ENCODE data around the gene JOSD1.

Gene JOSD1

GRCh38 chr22:38737302-38738060 lies 36.7 kb upstream of the JOSD1 start:
- no peak for DNase-seq

GRCh38 chr22:38736257-38736570 lies 35.5 kb upstream of the JOSD1 start:
- no peak for DNase-seq
- TF ChIP-seq GATA1 (IDR thresholded peaks at IDR 0.05; ENCODE audit: low read depth, low read length), result no peak
- TF ChIP-seq POLR2A (IDR thresholded peaks at IDR 0.05; ENCODE audit: low read length), result no peak

More at GRCh38 chr22:38737302-38738060, 36.7 kb upstream of the JOSD1 start:
- TF ChIP-seq GATA1 (IDR thresholded peaks at IDR 0.05; ENCODE audit: low read depth, low read length) (no peak), POLR2A (IDR thresholded peaks at IDR 0.05; ENCODE audit: low read length) (no peak)

- DNase-seq, result no peak
- TF ChIP-seq POLR2A (IDR thresholded peaks at IDR 0.05; ENCODE audit: low read length) (no peak), GATA1 (IDR thresholded peaks at IDR 0.05; ENCODE audit: low read depth, low read length) (no peak)
Observed at GRCh38 chr22:38735465-38736256, 34.9 kb upstream of the JOSD1 start.

- TF ChIP-seq POLR2A (IDR thresholded peaks at IDR 0.05; ENCODE audit: low read length) (no peak), GATA1 (IDR thresholded peaks at IDR 0.05; ENCODE audit: low read depth, low read length) (no peak)
- DNase-seq, result no peak
Observed at GRCh38 chr22:38735126-38735464, 34.4 kb upstream of the JOSD1 start.

GRCh38 chr22:38734421-38735100 lies 33.8 kb upstream of the JOSD1 start:
- DNase-seq, result no peak
- TF ChIP-seq POLR2A (IDR thresholded peaks at IDR 0.05; ENCODE audit: low read length) (no peak), GATA1 (IDR thresholded peaks at IDR 0.05; ENCODE audit: low read depth, low read length) (no peak)

- DNase-seq, result no peak
- no peak for TF ChIP-seq GATA1 (IDR thresholded peaks at IDR 0.05; ENCODE audit: low read depth, low read length)
- peak; percentile 6 for TF ChIP-seq POLR2A (IDR thresholded peaks at IDR 0.05; ENCODE audit: low read length)
Observed at GRCh38 chr22:38733724-38734381, 33.1 kb upstream of the JOSD1 start.

- peak; percentile 48 to 74 for DNase-seq
- TF ChIP-seq GATA1 (IDR thresholded peaks at IDR 0.05; ENCODE audit: low read depth, low read length) (no peak), POLR2A (IDR thresholded peaks at IDR 0.05; ENCODE audit: low read length) (peak; percentile 17)
Observed at GRCh38 chr22:38733329-38733723, 32.6 kb upstream of the JOSD1 start.

- DNase-seq, result no peak
- TF ChIP-seq GATA1 (IDR thresholded peaks at IDR 0.05; ENCODE audit: low read depth, low read length) (no peak), POLR2A (IDR thresholded peaks at IDR 0.05; ENCODE audit: low read length) (no peak)
Observed at GRCh38 chr22:38732251-38732815, 31.6 kb upstream of the JOSD1 start.

- no peak for TF ChIP-seq GATA1 (IDR thresholded peaks at IDR 0.05; ENCODE audit: low read depth, low read length)
- no peak for TF ChIP-seq POLR2A (IDR thresholded peaks at IDR 0.05; ENCODE audit: low read length)
- DNase-seq, result no peak
Observed at GRCh38 chr22:38731703-38732161, 31.0 kb upstream of the JOSD1 start.

- no peak for DNase-seq
- no peak for TF ChIP-seq POLR2A (IDR thresholded peaks at IDR 0.05; ENCODE audit: low read length)
- TF ChIP-seq GATA1 (IDR thresholded peaks at IDR 0.05; ENCODE audit: low read depth, low read length), result no peak
Observed at GRCh38 chr22:38730411-38730871, 29.7 kb upstream of the JOSD1 start.

- DNase-seq, result no peak
- no peak for TF ChIP-seq GATA1 (IDR thresholded peaks at IDR 0.05; ENCODE audit: low read depth, low read length)
- no peak for TF ChIP-seq POLR2A (IDR thresholded peaks at IDR 0.05; ENCODE audit: low read length)
Observed at GRCh38 chr22:38729946-38730345, 29.2 kb upstream of the JOSD1 start.

GRCh38 chr22:38728871-38729796 lies 28.4 kb upstream of the JOSD1 start:
- TF ChIP-seq GATA1 (IDR thresholded peaks at IDR 0.05; ENCODE audit: low read depth, low read length), result no peak
- no peak for TF ChIP-seq POLR2A (IDR thresholded peaks at IDR 0.05; ENCODE audit: low read length)
- no peak for DNase-seq

Measured in erythroblast (primary cell).